Embryonic facial prominence (tissue), 1 donor: ENCODE results near the gene SNX10.
"Not testable (repeated sequence)": the region's sequence is repeated elsewhere in the genome, so short reads cannot be mapped to it uniquely, and the experiment has no call there.

Experiments used
- DNase-seq: peaks from one replicate; pipeline ENCODE4 v3.0.0-alpha.2; 2016; ENCODE audit errors: extremely low spot score

SNX10 gene

GRCh38 chr7:26291699-26292538 is at the start of gene SNX10:
Gene SNX10 (plus strand): TSS chr7:26291862. CDS start chr7:26346443, 54,581 bp downstream.
- no peak for DNase-seq

- DNase-seq = no peak
Measured at GRCh38 chr7:26245150-26245549, 46.5 kb upstream of the SNX10 start.

- no peak for DNase-seq
Measured at GRCh38 chr7:26250239-26250638, 41.4 kb upstream of the SNX10 start.

GRCh38 chr7:26261866-26262265 is 29.8 kb upstream of the SNX10 start:
- DNase-seq = not testable (repeated sequence)

GRCh38 chr7:26265065-26265464 is 26.6 kb upstream of the SNX10 start:
- no peak for DNase-seq

GRCh38 chr7:26265499-26266075 is 26.1 kb upstream of the SNX10 start:
- DNase-seq = no peak

GRCh38 chr7:26267601-26268166 is 24.0 kb upstream of the SNX10 start:
- DNase-seq = no peak

- DNase-seq = no peak
Measured at GRCh38 chr7:26275213-26275612, 16.4 kb upstream of the SNX10 start.

- no peak for DNase-seq
Measured at GRCh38 chr7:26278770-26279169, 12.9 kb upstream of the SNX10 start.

GRCh38 chr7:26279405-26279804 is 12.3 kb upstream of the SNX10 start:
- DNase-seq = no peak

- DNase-seq = no peak
Measured at GRCh38 chr7:26280097-26280496, 11.6 kb upstream of the SNX10 start.

- DNase-seq = no peak
Measured at GRCh38 chr7:26280723-26281122, 10.9 kb upstream of the SNX10 start.

- no peak for DNase-seq
Measured at GRCh38 chr7:26284477-26284876, 7.2 kb upstream of the SNX10 start.

GRCh38 chr7:26284995-26285632 is 6.5 kb upstream of the SNX10 start:
- DNase-seq = no peak

GRCh38 chr7:26286157-26286556 is 5.5 kb upstream of the SNX10 start:
- DNase-seq = no peak

- DNase-seq = not testable (repeated sequence)
Measured at GRCh38 chr7:26288126-26288525, 3.5 kb upstream of the SNX10 start.

GRCh38 chr7:26291251-26291650 is 411 bp upstream of the SNX10 start:
- no peak for DNase-seq

- no peak for DNase-seq
Measured at GRCh38 chr7:26292768-26293560, 1.3 kb downstream of the SNX10 start.

- DNase-seq = no peak
Measured at GRCh38 chr7:26293569-26294308, 2.1 kb downstream of the SNX10 start.

GRCh38 chr7:26295015-26295414 is 3.4 kb downstream of the SNX10 start:
- DNase-seq = no peak

- no peak for DNase-seq
Measured at GRCh38 chr7:26295586-26295985, 3.9 kb downstream of the SNX10 start.
